Stimulated activated CD4-positive, alpha-beta T cell treated with anti-CD3 and anti-CD28 coated beads, TNF-alpha, amount 100 ng/mL, for 24 hours (primary cell): Measurements from ENCODE around the gene CNTNAP2.
"Not testable (repeated sequence)": the region's sequence is repeated elsewhere in the genome, so short reads cannot be mapped to it uniquely, and the experiment has no call there.

Experiments used
- DNase-seq, 3 experiments: peaks; one replicate each; pipeline ENCODE4 v3.0.0-alpha.2; 2020; ENCODE audit warnings: low read depth in 3 of 3

The CNTNAP2 gene

GRCh38 chr7:146885231-146885630 lies 768.6 kb downstream of the CNTNAP2 start:
- no peak for DNase-seq

- DNase-seq: no peak
These were observed 773.4 kb downstream of the CNTNAP2 start for GRCh38 chr7:146889806-146890555.

GRCh38 chr7:146892151-146892550 lies 775.5 kb downstream of the CNTNAP2 start:
- DNase-seq: no peak

- DNase-seq: no peak
These were observed 778.3 kb downstream of the CNTNAP2 start for GRCh38 chr7:146894927-146895326.

GRCh38 chr7:146902266-146902665 lies 785.7 kb downstream of the CNTNAP2 start:
- no peak for DNase-seq

GRCh38 chr7:146902728-146903127 lies 786.1 kb downstream of the CNTNAP2 start:
- no peak for DNase-seq

- not testable (repeated sequence) for DNase-seq
These were observed 789.1 kb downstream of the CNTNAP2 start for GRCh38 chr7:146905746-146906145.

- no peak for DNase-seq
These were observed 806.2 kb downstream of the CNTNAP2 start for GRCh38 chr7:146922782-146923181.

GRCh38 chr7:146926841-146927240 lies 810.2 kb downstream of the CNTNAP2 start:
- no peak for DNase-seq

GRCh38 chr7:146937836-146938235 lies 821.2 kb downstream of the CNTNAP2 start:
- DNase-seq: no peak

GRCh38 chr7:146943483-146943882 lies 826.9 kb downstream of the CNTNAP2 start:
- DNase-seq: no peak

GRCh38 chr7:146948703-146949102 lies 832.1 kb downstream of the CNTNAP2 start:
- no peak for DNase-seq

GRCh38 chr7:146956321-146956720 lies 839.7 kb downstream of the CNTNAP2 start:
- no peak for DNase-seq

GRCh38 chr7:146956853-146957252 lies 840.3 kb downstream of the CNTNAP2 start:
- DNase-seq: no peak

- DNase-seq: no peak
These were observed 844.3 kb downstream of the CNTNAP2 start for GRCh38 chr7:146960773-146961391.

GRCh38 chr7:146961617-146962016 lies 845.0 kb downstream of the CNTNAP2 start:
- no peak for DNase-seq

- DNase-seq: no peak
These were observed 849.7 kb downstream of the CNTNAP2 start for GRCh38 chr7:146966274-146966673.

- DNase-seq: no peak
These were observed 865.9 kb downstream of the CNTNAP2 start for GRCh38 chr7:146982482-146982881.

- DNase-seq: no peak
These were observed 875.0 kb downstream of the CNTNAP2 start for GRCh38 chr7:146991596-146991995.

GRCh38 chr7:146993764-146994163 lies 877.2 kb downstream of the CNTNAP2 start:
- no peak for DNase-seq

GRCh38 chr7:147008530-147008929 lies 891.9 kb downstream of the CNTNAP2 start:
- DNase-seq: no peak

- DNase-seq: no peak
These were observed 896.1 kb downstream of the CNTNAP2 start for GRCh38 chr7:147012666-147013065.

- no peak for DNase-seq
These were observed 897.2 kb downstream of the CNTNAP2 start for GRCh38 chr7:147013825-147014224.
